GM19099 (cell line): ENCODE measurements around the gene NUP188.

Source experiments
- POLR2A ChIP-seq: IDR thresholded peaks from 3 replicates; pipeline ENCODE4 v1.6.1; 2011; ENCODE audit warnings: low read depth; ENCODE audit not compliant: insufficient read length; ENCODE audit errors: extremely low read depth

The NUP188 gene, protein sequence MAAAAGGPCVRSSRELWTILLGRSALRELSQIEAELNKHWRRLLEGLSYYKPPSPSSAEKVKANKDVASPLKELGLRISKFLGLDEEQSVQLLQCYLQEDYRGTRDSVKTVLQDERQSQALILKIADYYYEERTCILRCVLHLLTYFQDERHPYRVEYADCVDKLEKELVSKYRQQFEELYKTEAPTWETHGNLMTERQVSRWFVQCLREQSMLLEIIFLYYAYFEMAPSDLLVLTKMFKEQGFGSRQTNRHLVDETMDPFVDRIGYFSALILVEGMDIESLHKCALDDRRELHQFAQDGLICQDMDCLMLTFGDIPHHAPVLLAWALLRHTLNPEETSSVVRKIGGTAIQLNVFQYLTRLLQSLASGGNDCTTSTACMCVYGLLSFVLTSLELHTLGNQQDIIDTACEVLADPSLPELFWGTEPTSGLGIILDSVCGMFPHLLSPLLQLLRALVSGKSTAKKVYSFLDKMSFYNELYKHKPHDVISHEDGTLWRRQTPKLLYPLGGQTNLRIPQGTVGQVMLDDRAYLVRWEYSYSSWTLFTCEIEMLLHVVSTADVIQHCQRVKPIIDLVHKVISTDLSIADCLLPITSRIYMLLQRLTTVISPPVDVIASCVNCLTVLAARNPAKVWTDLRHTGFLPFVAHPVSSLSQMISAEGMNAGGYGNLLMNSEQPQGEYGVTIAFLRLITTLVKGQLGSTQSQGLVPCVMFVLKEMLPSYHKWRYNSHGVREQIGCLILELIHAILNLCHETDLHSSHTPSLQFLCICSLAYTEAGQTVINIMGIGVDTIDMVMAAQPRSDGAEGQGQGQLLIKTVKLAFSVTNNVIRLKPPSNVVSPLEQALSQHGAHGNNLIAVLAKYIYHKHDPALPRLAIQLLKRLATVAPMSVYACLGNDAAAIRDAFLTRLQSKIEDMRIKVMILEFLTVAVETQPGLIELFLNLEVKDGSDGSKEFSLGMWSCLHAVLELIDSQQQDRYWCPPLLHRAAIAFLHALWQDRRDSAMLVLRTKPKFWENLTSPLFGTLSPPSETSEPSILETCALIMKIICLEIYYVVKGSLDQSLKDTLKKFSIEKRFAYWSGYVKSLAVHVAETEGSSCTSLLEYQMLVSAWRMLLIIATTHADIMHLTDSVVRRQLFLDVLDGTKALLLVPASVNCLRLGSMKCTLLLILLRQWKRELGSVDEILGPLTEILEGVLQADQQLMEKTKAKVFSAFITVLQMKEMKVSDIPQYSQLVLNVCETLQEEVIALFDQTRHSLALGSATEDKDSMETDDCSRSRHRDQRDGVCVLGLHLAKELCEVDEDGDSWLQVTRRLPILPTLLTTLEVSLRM (N-terminal part only)

DNA sequence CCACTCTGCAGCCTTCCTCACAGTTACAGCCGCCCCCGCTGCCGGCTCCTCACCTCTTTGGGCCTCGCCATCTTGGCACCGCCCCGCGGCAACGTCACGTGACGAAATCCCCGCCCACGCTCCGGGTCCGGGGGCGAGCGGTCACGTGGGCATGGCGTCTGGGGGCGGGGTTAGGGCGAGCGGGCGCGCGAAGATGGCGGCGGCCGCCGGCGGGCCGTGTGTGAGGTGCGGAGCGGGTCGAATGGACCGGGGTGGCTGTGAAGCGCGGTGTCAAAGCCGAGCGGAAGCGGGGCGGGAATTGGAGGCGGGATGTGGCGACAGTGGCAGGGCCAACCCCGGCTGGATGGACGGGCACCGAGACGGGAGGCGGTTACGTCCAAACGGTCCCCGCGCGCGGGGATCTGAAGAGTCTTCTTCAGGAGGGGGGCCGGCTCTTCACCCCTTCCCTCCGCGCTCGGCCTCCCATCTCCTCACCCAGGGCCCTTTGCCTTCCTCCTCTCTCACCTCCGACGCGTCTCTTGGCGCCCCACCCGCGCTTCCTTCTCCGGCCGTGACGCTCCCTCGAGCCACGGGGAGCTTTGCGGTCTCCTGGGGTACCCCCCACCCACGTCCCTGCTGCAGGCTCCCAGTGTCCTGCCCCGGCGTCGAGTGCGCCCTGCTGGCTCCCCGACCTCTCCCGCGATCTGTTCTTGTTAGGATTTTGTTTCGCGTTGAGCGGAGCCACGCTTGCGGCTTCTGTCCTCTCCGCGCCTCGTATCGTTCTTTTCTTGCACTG, at the start of gene NUP188, which contains the start of gene DOLK:
TSS of gene NUP188 (plus strand) at position 173 of the 775 bp plus-strand sequence. CDS start at position 194, 21 bp downstream.
TSS of gene DOLK (minus strand) at position 77 of the 775 bp plus-strand sequence. CDS start 300 bp downstream, outside the sequence.
- peak; percentile 98 for TF ChIP-seq POLR2A

GRCh38 chr9:128898382-128898781, 49.1 kb upstream of the NUP188 start:
- no peak for TF ChIP-seq POLR2A

DNA sequence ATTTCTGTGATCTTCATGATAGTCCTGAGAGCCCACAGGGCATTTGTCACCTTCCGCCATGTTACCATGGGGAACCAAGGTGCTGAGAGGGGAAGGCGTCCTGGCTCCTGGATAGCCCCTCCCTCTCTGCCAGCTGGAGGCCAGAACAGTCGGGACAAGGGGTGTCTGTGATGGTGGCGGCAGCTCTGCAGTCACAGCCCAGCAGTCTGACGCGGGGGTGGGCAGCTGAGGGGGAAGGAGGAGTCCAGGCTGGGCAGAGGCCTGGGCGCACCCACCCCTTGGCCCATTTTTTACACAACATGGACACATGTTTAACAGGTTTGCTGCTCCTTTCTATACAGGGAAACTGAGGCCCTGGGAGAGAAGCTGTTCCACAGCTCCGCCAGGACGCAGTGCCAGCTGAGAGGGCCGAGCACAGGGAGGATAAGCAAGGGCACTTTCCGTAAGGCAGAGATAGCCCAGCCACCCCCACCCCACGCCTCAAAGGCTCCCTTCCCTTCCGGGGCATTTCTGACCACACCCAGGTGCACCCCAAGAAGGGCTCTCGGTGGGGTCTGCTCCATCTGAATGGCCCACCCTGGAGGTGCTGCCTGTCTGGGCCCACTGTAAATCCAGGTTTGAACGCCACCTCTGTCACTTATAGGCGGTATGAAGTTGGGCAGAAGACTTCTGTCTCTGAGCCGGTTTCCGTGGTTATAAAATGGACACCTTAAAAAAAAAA, 48.5 kb upstream of the NUP188 start:
- no peak for TF ChIP-seq POLR2A

DNA sequence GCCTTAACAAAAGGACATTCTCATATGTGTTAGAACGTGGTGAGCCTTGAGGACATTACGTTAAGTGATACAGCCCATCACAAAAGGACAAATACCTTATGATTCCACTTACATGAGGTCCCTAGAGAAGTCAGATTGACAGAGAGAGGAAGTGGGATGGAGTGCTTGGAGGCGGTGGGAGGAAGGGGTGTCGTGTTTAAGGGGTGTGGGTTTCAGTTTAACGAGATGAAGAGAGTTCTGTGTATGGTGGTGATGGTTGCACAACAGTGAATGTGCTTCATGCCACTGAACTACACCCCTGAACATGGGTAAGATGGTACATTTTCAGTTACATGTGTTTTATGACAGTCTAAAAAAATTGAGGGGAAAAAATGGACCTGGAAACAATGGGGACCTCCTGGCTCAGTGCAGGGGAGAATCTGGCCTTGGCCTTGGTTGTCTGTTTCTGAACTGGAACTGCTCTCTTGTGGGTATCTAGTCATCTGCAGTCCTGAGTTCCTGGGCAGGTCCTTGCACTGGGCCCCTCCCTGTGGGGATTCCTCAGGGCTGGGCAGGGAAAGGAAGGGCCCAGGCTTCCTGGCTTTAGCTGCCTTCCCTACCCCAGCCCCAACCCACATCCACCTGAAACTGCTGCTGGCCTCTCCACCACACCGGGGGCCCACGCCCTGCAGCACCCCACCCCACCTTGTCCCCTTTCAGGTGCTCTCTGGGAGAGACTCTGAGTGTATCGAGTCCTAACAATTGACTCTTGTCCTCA, 47.8 kb upstream of the NUP188 start:
- no peak for TF ChIP-seq POLR2A

- TF ChIP-seq POLR2A = no peak
These were observed 46.1 kb upstream of the NUP188 start for GRCh38 chr9:128901379-128901778.

DNA sequence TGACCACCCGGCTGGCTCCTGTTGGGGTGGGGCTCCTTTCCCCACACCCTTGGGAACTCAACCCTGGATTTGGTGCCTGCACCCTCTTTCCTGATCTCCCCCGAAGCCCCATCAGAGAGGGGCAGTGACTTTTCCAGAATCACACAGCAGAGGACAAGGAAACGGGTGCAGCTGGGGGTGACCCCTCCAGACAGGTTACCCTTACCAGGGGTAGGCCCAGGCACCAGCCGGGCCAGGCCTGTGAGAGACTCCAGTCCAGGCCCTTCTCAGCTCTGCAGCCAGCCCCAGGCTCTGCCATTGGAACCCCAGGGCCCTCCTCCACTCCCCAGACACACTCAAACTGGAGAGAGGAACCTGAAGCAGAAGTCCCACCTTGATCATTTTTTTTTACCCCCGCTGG, 45.7 kb upstream of the NUP188 start:
- TF ChIP-seq POLR2A = no peak

- peak; percentile 57 for TF ChIP-seq POLR2A
These were observed 45.0 kb upstream of the NUP188 start for GRCh38 chr9:128902351-128903078.

GRCh38 chr9:128903079-128903461, 44.4 kb upstream of the NUP188 start:
- no peak for TF ChIP-seq POLR2A

GRCh38 chr9:128903871-128904620, 43.5 kb upstream of the NUP188 start:
- no peak for TF ChIP-seq POLR2A

GRCh38 chr9:128905964-128906363, 41.5 kb upstream of the NUP188 start:
- no peak for TF ChIP-seq POLR2A

DNA sequence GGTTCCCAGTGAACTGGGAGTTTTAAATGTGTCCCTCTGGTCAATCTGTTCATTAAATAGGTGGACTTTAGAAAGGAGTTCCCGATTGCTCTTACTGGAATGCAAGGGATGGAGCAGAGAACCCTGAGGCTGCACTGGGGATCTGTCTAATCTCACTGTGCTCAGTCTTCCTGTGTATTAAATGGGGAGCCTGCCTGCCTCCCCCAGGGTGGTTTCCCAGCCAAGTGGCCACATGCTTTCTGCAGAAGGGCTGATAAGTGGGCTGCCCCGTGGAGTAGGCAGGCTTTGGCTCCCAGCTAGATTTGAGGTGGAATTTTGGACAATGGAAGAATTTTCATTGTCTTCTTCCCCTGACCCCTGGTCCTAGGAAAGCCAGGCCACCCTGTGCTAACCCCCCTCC, 40.8 kb upstream of the NUP188 start:
- TF ChIP-seq POLR2A = no peak
